NOMO-1 (cell line): ENCODE results near the gene LRRC2.
"Not testable (repeated sequence)": the region's sequence is repeated elsewhere in the genome, so short reads cannot be mapped to it uniquely, and the experiment has no call there.

Source experiments
- DNase-seq, 2 experiments: peaks; one replicate each; lab custom pipeline; 2025; ENCODE audit not compliant: unreplicated experiment in 2 of 2; lab: John Stamatoyannopoulos, UW

LRRC2 gene, protein sequence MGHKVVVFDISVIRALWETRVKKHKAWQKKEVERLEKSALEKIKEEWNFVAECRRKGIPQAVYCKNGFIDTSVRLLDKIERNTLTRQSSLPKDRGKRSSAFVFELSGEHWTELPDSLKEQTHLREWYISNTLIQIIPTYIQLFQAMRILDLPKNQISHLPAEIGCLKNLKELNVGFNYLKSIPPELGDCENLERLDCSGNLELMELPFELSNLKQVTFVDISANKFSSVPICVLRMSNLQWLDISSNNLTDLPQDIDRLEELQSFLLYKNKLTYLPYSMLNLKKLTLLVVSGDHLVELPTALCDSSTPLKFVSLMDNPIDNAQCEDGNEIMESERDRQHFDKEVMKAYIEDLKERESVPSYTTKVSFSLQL

DNA sequence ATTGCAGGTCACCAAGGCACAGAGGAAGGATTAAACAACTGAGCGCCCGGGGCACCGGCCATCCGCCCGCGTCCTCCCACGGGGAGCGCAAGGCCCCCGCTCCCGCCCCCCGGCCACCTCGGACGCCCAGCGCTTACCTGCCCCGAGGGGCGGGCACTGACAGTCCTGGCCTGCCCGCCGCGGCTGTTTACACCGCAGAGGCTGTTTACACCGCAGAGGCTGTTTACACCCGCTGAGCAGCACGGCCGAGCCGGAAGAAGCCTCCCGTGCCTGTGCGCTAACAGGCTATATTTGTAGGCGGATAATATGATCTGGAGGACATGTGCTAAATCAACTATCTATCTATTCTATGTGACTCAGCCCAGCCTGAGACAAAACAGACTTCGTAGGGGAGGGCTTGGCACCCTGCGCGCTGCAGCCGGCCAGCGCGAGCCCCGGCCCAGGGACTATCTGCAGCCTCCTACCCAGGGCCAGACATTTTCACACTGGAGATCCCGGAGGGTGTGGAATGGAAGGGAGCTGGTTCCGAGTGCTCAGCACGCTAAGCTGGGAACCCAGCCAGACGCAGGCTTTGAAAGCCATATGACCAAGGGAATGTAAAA lies at the start of gene LRRC2:
Gene LRRC2 (minus strand): TSS at position 263 of the 602 bp plus-strand sequence. CDS start 14,711 bp downstream, outside the sequence.
- no peak for DNase-seq

GRCh38 chr3:46615050-46615775 lies 49.1 kb upstream of the LRRC2 start:
- no peak for DNase-seq

DNA sequence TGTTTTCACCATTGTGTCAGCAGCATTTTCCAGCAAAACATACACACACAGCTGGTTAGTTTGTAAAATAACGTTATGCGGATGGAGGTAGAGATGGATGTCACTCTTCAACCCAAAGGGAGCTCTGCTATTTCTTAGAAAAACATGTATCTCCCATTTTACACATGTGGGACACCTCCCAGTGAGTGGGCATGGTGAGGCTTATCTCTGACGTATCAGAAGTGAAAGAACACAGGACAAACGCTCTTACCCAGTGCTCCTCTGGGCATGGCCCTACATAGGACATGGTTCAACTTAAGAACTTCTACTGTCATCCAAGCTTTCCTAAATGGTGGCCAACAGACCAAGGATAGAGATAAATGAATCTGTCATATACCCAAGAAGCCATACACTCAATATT lies 48.3 kb upstream of the LRRC2 start:
- no peak for DNase-seq

GRCh38 chr3:46613313-46614005 lies 47.4 kb upstream of the LRRC2 start:
- no peak for DNase-seq

GRCh38 chr3:46612324-46612723 lies 46.2 kb upstream of the LRRC2 start, which contains the start of gene FAM240A:
Gene FAM240A (plus strand): TSS chr3:46612525. CDS start chr3:46612684, 159 bp downstream.
- no peak for DNase-seq

DNA sequence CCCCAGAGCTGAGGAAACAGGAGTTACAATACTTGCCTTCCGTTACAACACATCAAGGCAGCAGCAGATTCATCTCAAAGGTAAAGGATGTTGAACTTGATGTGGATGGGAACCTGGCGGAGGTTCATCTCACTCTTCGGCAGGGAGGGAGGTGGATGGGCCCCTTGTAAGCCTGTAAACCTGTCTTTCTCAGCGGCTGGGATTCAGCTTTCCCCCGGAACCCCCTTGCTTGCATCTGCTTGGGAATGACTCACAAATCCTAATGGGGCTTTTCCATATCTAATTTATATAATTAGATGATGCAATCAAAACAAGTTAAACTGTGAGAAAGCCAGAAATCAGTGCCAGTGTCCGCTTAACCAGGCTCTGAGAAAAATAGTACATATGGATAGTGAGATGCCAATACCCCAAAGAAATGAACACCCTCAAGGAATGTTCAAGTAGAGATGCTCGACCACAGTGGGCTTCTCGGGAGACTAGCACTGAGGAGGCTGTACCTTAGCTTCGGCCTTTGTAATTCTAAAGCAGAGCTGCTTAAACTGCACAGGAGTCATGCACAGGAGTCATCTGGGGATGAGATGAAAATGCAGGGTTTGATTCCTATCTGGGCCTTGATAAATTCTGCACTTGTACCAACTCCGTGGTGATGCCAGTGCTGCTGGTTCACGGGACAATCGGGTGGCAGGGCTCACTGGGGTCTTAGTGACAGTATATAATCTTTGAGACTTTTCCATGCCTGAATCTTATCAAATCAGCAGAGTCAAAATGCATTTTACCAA lies 44.0 kb upstream of the LRRC2 start:
- no peak for DNase-seq

DNA sequence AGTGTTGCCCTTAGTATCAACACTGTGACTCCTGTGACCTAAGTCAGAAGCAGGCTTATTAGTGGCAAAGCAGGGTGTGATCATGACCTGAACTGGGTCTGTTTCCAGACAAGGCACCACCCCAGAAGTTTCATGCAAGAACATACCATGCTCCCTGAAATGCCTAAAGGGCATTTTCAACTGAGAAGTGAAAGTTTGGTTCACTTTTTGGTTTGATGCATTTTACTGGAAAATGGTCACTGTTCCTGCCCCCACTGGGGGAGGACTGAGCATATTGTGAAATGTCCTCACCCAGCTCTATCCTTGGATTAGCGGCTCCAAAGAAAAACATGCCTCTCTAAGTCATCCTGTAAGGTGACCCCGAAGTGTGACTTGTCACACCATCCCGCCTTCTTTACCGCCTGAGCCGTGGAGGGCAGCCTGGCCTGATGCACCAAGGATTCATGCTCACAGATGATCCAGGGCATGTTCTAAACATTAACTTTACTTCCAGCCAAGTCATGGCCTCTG lies 43.2 kb upstream of the LRRC2 start:
- no peak for DNase-seq

DNA sequence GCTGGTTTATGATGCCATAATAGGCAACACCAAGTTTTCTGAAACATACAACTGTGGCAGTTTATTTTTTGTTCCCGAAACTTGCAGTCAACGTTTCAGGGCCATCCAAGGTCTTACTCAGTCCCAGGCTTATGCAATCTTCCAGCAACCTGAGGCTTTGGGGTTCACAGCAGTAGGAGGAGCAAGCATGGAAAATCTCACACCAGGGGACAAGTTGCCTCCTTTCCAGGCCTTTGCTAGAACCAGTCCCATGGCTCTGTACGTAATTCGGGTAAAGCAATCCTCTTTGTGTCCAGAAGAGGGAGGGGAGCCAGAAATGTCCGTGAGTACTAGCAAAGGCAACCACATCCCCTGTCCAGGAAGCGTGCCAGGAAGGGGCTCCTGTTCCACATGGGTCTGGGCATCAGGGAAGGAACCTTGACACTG lies 41.5 kb upstream of the LRRC2 start:
- DNase-seq: no peak

DNA sequence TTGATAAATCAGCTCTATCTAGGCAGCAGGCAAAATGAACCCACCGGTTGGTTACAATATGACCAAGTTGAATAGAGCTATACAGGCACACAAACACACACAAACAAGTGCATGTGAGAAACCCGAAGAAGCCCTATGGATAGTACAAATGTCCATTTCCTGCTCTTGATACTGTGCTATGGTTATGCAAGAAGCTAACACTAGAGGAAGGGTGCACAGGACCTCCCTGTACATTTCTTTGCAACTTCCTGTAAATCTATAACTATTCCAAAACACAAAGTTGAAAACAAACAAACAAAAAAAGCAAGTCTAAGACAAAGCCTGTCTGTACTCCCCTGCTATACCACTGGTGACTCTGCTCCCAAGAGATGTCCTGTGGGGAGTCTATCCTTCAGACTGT lies 38.0 kb upstream of the LRRC2 start:
- DNase-seq: peak in 1 of 2 experiments; percentile 9

DNA sequence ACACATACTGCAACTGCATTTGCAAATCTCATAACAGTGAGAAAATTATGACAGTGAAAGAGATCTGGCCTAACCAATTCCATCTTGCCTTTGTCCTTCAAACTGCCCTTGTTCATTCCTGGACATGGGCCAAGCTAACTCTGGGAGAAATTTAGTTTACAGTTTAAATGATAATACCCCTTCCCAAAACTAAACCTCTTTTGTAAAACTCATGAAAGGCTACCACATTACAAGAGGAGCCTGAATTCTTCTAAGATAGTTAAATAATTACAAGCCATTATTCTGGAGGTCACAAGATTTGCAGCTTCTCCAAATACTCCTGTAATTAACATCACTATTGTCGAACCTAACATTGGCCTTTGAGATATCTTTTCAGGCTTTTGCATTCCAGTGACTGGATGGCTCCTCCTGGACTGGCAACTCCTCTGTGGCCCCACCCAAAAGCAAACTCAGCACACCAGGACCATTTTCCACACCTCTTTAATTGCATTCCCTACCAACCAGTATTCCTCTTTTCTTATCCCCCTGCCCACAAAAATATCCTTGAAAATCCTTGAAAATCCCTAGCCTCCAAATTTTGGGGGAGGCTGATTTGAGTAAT lies 37.4 kb upstream of the LRRC2 start:
- DNase-seq: no peak

DNA sequence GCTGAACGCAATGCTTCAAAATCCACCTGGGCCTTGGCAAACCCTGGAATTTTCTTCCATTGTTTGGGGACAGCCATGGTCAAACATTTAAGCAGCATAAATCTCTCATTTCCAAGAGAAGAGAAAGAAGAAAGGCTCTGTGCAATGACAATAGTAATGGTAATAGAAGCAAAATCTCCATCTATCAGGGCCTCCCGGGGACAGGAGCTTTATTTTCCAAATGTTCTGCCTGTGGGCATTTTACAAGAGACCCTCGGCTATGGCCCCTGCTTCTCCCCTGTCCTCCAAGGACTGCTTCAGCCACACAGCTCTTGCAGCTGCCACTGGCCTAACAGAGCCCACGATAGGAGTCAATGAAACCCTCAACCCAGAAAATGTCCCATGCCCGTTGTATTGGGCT lies 33.5 kb upstream of the LRRC2 start:
- no peak for DNase-seq

- no peak for DNase-seq
Observed at GRCh38 chr3:46595819-46596314, 29.8 kb upstream of the LRRC2 start.

GRCh38 chr3:46594723-46595122 lies 28.6 kb upstream of the LRRC2 start:
- DNase-seq: no peak

GRCh38 chr3:46593979-46594378 lies 27.9 kb upstream of the LRRC2 start:
- no peak for DNase-seq

DNA sequence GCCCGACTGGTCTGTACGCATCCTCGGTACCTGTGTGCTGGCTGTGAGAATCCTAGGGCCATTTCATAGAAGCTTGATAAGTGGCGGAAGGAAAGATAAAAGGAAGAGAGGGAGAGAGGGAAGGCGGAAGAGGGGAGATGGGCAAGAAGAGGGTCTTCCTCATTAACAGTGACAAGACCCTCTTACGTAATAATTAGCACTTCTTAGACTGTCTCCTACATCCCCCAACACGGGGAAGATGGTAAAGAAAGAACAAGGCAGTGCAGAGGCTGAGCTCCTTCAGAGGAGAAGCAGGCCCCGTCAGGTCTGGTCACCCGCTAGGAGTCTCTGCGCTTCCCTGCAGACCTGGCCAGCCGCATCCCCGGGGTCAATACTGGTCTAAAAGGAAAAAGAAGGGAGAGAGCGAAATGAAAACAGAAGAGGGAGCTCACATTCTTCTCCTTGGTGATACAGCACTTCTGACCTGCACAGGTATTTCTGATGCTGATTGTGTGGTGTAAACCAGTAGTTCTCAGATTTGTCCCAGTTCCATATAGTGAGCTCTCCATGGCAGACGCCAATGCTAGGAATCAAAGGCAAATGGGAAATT lies 27.3 kb upstream of the LRRC2 start:
- DNase-seq: no peak

DNA sequence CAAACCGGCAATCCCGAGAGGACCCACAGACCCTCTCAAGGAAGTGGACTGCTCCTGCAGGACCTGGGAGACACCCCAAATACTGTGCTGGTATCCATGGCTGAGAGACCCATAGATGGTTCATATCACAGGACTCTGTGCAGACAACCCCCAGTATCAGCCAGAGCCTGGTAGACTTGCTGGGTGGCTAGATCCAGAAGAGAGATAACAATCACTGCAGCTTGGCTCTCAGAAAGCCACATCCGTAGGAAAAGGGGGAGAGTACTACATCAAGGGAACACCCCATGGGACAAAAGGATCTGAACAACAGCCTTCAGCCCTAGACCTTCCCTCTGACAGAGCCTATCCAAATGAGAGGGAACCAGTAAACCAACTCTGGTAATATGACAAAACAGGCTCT lies 21.2 kb upstream of the LRRC2 start:
- DNase-seq: not testable (repeated sequence)

DNA sequence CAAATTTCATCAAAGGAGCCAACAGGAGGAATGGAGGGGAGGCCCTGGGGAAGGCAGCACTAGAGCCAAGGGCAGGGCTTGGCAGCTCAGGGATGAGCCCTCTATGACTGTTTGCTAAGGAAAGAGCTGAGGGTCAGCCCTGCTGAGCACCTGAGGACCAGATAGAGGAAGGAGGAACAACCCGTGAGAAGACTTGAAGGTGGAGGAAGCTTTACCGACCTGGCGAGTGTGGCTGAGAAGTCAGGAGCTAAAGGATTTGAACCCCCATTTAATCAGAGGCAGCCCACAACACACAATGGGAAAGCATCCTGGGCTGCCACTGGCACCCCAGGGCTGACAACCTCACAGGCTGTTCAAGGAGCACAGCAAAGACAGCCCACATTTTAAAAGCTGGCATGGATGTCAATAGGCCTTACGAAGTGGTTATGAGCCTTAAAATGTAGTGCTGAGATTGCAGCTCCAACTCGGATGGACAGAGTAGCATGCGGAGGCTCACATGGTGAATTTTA lies 20.7 kb upstream of the LRRC2 start:
- DNase-seq: no peak

DNA sequence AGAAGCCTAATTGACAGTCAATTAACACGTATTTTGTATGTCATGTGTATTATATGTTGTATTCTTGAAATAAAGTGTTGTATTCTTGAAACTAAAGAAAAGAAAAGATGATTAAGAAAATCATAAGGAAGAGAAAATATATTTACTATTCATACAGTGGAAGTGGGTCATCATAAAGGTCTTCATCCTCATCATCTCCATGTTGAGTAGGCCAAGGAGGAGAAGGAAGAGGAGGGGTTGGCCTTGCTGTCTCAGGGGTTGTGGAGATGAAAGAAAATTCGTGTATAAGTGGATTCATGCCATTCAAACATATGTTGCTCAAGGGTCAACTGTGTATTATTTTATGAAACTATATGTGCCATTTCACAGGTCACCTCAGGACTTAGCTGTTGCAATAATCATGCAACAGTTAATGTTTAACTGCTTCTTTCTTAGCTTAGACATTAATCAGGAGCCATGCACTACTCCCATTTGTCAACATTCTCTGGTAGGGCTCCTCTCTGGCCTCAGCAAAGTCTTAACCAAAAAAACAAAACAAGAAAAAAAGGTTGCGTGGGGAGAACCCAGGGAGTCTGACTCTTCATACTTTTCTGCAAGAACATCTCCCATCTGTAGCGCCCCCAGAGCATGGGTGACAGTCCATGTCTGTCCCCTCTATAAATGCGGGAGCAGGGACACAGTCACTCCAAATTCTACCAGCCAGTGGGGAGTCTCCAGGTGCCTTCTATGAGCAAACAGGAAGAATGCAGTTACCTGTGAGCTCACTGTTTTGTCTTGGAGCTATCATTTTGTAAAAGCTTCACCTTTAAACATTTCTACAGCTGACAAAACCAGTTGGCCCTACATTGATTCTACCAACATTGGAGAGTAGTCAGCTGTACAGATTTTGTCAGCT lies 19.9 kb upstream of the LRRC2 start:
- no peak for DNase-seq
